Central memory CD8-positive, alpha-beta T cell (primary cell): ENCODE data around the gene PROM2.
A peak's percentile ranks its signal among the peaks of the same experiment; 100 is the strongest.
"Not testable (repeated sequence)": the region's sequence is repeated elsewhere in the genome, so short reads cannot be mapped to it uniquely, and the experiment has no call there.

Source experiments
- ATAC-seq: fragments of 150-1000 bp; cut with Tn5 transposase; replicated peaks from 2 replicates; pipeline ENCODE4 v1.10.0; 2022; ENCODE audit warnings: mild to moderate bottlenecking, moderate FRiP score, moderate number of reproducible peaks; ENCODE audit not compliant: poor library complexity, severe bottlenecking; ENCODE audit errors: extremely low read depth
- DNase-seq, 2 donors: peaks; one replicate each; pipeline ENCODE4 v3.0.0; 2021; ENCODE audit warnings: low spot score in 2 of 2
- H3K27ac Mint-ChIP-seq: one replicate; pipeline ENCODE4 v1.8.0; 2022; ENCODE audit warnings: low read depth, mild to moderate bottlenecking, moderate library complexity, mixed read lengths
- H3K27me3 Mint-ChIP-seq: one replicate; pipeline ENCODE4 v1.8.0; 2022; ENCODE audit warnings: mixed read lengths
- H3K36me3 Mint-ChIP-seq: one replicate; pipeline ENCODE4 v1.8.0; 2022; ENCODE audit warnings: mild to moderate bottlenecking, moderate library complexity, mixed read lengths; ENCODE audit not compliant: insufficient read depth
- H3K4me1 Mint-ChIP-seq: one replicate; pipeline ENCODE4 v1.8.0; 2022; ENCODE audit warnings: mixed read lengths
- H3K4me3 Mint-ChIP-seq: one replicate; pipeline ENCODE4 v1.8.0; 2022; ENCODE audit warnings: mild to moderate bottlenecking, moderate library complexity, mixed read lengths
- H3K9me3 Mint-ChIP-seq: one replicate; pipeline ENCODE4 v1.8.0; 2022; ENCODE audit warnings: mixed read lengths

The PROM2 gene

GRCh38 chr2:95261602-95262001 lies 12.6 kb upstream of the PROM2 start:
- H3K4me1 Mint-ChIP-seq = no peaks in the 10 kb centered on the region
- ATAC-seq = no peak

GRCh38 chr2:95262896-95263542 lies 11.2 kb upstream of the PROM2 start:
- DNase-seq (no peak), ATAC-seq (no peak)
- no peaks in the 10 kb centered on the region for H3K4me1 Mint-ChIP-seq
- no peaks in the 10 kb centered on the region for H3K36me3 Mint-ChIP-seq
- peaks cover 19% of the 10 kb centered on the region for H3K9me3 Mint-ChIP-seq
- peaks cover 62% of the 10 kb centered on the region for H3K27me3 Mint-ChIP-seq
- no peak overlapping the region for H3K27ac Mint-ChIP-seq
- no peak overlapping the region for H3K4me3 Mint-ChIP-seq

More at GRCh38 chr2:95261602-95262001, 12.6 kb upstream of the PROM2 start:
- Mint-ChIP-seq H3K4me3 (no peak overlapping the region), H3K27me3 (peaks cover 56% of the 10 kb centered on the region), H3K27ac (no peak overlapping the region), H3K9me3 (peaks cover 22% of the 10 kb centered on the region), H3K36me3 (no peaks in the 10 kb centered on the region)
- DNase-seq = no peak

- ATAC-seq = no peak
- peak in 1 of 2 donors; percentile 5 for DNase-seq
- Mint-ChIP-seq H3K36me3 (no peaks in the 10 kb centered on the region), H3K27ac (no peak overlapping the region), H3K4me1 (no peaks in the 10 kb centered on the region), H3K4me3 (no peak overlapping the region), H3K27me3 (peaks cover 47% of the 10 kb centered on the region), H3K9me3 (peaks cover 6% of the 10 kb centered on the region)
These were observed 9.6 kb upstream of the PROM2 start for GRCh38 chr2:95264624-95265023.

GRCh38 chr2:95265182-95265581 lies 9.1 kb upstream of the PROM2 start:
- H3K4me3 Mint-ChIP-seq = no peak overlapping the region
- ATAC-seq (no peak), DNase-seq (peak in 1 of 2 donors; percentile 0)
- no peaks in the 10 kb centered on the region for H3K36me3 Mint-ChIP-seq
- peaks cover 42% of the 10 kb centered on the region for H3K27me3 Mint-ChIP-seq
- no peak overlapping the region for H3K27ac Mint-ChIP-seq
- H3K4me1 Mint-ChIP-seq = no peaks in the 10 kb centered on the region
- peaks cover 3% of the 10 kb centered on the region for H3K9me3 Mint-ChIP-seq

DNA sequence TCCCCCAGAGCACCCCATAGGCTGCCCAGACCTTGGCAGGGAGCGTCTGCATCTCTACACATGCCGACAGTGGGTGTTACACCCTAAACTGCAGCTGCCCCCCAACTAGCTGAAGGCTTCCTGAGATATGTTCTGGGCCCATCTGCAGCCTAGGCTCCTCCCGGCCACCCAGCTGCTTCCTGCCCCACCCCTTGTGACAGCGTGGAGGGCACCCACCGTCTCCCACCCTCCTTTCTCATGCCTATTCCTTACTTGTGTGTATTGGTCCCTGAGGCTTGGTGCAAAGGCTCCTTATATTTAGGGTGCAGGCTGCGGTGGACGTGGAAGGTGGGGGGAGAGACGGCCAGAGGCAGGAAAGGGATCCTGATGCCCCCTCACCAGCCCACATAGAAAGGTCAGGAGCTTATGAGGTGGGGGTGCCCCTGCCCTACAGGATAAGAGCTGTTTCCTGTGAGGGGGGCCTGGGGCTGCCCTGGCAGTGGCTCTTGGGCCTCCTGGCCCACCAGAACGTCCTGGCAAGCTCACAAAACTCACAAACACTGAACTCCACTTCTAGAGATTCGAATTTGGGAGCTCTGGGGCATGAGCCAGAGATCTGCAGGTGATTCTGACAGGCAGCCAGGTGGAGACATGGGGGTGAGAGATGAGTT lies 7.3 kb upstream of the PROM2 start:
- Mint-ChIP-seq H3K4me1 (no peaks in the 10 kb centered on the region), H3K27ac (no peak overlapping the region), H3K27me3 (peaks cover 26% of the 10 kb centered on the region), H3K4me3 (no peak overlapping the region), H3K9me3 (no peaks in the 10 kb centered on the region), H3K36me3 (no peaks in the 10 kb centered on the region)
- DNase-seq (peak in 1 of 2 donors; percentile 3), ATAC-seq (no peak)

DNA sequence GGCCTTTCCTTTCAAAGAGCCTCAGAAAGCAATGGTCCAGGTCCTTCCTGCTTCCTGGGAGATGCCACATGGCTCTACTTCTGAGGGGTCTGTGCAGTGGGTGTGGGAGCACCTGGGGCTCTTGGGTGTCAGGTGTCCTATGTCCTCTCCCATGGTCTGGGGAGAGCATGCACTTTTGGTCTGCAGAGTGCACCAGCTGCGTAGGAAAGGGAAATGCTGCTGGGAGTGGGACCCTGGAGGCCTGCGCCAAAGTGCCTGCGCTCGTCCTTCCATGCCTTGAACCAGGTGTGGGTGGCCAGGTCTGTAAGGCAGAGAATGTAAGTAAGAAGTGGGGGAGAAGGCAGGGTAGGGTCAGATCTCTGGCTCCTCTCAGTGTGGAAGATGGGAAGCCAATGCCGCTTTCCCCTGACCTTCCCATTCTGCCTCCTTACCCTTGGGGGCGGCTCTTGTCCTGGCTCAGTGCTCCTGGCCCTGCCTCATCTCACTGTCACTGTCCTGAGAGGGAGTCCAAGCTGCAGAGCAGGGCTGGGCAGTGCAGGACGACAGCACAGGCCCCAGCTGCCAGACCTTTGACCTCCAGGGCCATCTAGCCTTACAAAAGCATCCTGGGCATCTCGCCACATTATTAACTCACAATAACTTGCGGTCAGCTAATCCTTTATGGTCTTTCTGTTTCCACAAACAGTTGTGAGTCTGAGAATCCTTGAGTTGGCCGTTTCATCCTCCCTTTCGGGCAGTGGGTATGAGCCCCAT lies 6.6 kb upstream of the PROM2 start:
- DNase-seq (peak in 1 of 2 donors; percentile 4), ATAC-seq (no peak)
- Mint-ChIP-seq H3K27ac (no peak overlapping the region), H3K9me3 (no peaks in the 10 kb centered on the region), H3K36me3 (no peaks in the 10 kb centered on the region), H3K4me1 (no peaks in the 10 kb centered on the region), H3K27me3 (peaks cover 20% of the 10 kb centered on the region), H3K4me3 (no peak overlapping the region)

- H3K27ac Mint-ChIP-seq = no peak overlapping the region
- DNase-seq = peak; percentile 1 to 3
These were observed 5.8 kb upstream of the PROM2 start for GRCh38 chr2:95268211-95269035.

DNA sequence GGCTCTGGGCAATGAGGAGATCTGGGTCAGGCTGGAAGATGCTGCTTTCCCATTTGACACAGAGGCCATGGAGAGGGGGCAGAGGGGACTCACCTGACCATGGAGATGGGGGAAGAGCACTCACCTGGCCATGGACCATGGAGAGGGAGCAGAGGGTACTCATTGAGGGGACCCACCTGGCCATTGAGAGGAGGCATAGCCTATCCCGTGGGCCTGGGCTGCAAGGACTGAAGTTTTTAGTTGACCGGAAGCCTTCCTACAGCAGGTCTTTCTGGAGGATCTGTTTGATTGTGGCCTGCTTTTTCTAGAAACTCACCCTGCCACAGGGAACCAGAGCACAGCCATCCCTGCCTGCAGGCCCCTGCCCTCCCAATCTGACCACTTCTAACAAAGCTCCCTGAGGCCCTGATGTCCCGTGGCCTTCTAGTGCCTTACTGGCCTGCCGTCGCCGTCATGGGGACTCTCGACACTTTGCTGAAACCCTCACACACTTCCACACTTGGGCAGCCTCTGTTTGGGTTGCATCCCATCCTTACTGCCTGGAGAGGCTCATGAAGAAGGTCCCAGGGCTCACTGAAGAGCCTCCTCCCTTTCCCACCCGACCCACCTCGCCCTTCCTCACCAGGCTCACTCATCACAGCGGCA lies 5.1 kb upstream of the PROM2 start:
- H3K9me3 Mint-ChIP-seq = no peaks in the 10 kb centered on the region
- H3K4me3 Mint-ChIP-seq = no peak overlapping the region
- no peaks in the 10 kb centered on the region for H3K4me1 Mint-ChIP-seq
- H3K27ac Mint-ChIP-seq = no peak overlapping the region
- DNase-seq = peak; percentile 2 to 6
- H3K36me3 Mint-ChIP-seq = no peaks in the 10 kb centered on the region
- ATAC-seq = no peak
- peaks cover 20% of the 10 kb centered on the region for H3K27me3 Mint-ChIP-seq

More at GRCh38 chr2:95268211-95269035, 5.8 kb upstream of the PROM2 start:
- H3K4me3 Mint-ChIP-seq = no peak overlapping the region
- H3K4me1 Mint-ChIP-seq = no peaks in the 10 kb centered on the region
- no peaks in the 10 kb centered on the region for H3K36me3 Mint-ChIP-seq
- H3K27me3 Mint-ChIP-seq = peaks cover 20% of the 10 kb centered on the region
- H3K9me3 Mint-ChIP-seq = no peaks in the 10 kb centered on the region
- no peak for ATAC-seq

DNA sequence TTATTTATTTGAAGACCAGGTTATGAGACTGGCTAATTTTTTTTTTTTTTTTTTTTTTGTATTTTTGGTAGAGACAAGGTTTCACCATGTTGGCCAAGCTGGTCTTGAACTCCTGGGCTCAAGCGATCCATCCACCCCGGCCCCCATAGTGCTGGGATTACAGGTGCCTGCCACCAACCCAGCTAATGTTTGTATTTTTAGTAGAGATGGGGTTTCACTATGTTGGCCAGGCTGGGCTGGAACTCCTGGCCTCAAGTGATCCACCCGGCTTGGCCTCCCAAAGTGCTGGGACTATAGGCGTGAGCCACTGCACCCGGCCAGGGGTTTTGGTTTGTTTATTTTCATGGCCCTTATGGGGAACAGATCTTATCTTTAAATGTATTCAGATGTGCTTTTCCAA lies 4.5 kb upstream of the PROM2 start:
- not testable (repeated sequence) for H3K4me1 Mint-ChIP-seq

DNA sequence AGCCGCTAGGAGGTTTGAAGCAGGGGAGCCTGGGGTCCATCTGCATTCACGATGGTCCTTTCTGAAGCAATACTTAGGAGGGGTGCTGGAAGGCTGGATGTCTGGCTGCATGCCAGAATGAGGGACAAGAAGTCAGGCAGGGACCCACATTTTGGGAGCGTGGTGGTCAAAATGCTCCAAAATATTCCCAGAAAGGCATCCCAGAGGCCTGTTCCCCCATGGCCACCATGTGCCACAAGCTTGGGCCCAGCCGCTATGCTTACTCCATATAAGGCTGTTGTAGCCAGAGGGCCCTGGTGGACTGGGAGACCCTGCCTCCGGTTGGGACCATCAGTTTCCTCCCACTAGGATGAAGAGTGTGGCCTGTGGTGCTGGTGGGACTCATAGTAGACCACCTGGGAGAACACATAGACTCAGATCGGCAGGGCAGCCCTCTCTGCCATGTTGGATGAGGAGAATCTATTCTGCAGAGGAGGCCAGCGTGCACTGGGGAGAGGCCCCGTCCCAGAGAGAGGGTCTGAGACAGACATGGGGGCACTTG lies 3.6 kb upstream of the PROM2 start:
- ATAC-seq (no peak), DNase-seq (peak; percentile 3 to 9)
- Mint-ChIP-seq H3K27me3 (peaks cover 10% of the 10 kb centered on the region), H3K9me3 (no peaks in the 10 kb centered on the region), H3K4me3 (no peak overlapping the region), H3K27ac (no peak overlapping the region), H3K36me3 (no peaks in the 10 kb centered on the region), H3K4me1 (no peaks in the 10 kb centered on the region)

More for the DNA sequence above, 4.5 kb upstream of the PROM2 start:
- not testable (repeated sequence) for ATAC-seq, H3K9me3 Mint-ChIP-seq, DNase-seq, H3K27ac Mint-ChIP-seq, H3K4me3 Mint-ChIP-seq, H3K36me3 Mint-ChIP-seq
- peaks cover 17% of the 10 kb centered on the region for H3K27me3 Mint-ChIP-seq

DNA sequence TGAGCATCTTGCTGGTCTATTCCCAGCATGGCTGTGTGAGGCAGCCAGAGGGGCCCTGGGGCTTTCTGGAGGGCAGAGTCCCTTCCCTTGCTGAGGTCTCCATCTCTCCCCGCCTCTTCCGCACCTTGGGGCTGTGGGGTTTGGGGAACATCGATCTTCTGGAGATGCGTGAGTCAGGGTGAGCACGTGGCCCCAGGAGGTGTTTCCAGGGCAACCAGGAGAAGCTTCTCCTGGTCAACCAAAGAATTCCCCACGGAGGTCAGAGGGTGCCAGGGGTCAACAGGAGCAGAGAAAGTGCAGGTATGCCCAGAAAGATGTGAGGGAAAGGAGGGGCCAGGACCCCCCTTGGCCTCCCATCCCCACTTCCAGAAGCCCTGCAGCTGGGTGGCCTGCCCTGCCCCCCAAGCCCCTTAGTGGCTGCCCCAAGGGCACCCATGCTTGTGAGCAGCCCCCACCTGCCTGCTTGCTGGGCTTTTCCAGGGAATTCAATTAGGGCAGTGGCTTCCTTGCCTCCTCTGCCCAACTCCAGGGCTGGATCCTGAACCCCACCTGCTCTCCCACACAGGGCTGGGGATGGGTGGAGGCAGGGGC lies 2.8 kb upstream of the PROM2 start:
- DNase-seq (peak; percentile 1 to 6), ATAC-seq (no peak)
- Mint-ChIP-seq H3K4me1 (no peaks in the 10 kb centered on the region), H3K27me3 (peaks cover 7% of the 10 kb centered on the region), H3K36me3 (no peaks in the 10 kb centered on the region), H3K4me3 (no peak overlapping the region), H3K27ac (no peak overlapping the region), H3K9me3 (no peaks in the 10 kb centered on the region)
